Stimulated activated CD4-positive, alpha-beta T cell treated with anti-CD3 and anti-CD28 coated beads, Interleukin-4, amount 100 ng/mL, for 48 hours (primary cell): Measurements from ENCODE around the gene CCBE1.

Experiments used
- DNase-seq, 2 donors: peaks; one replicate each; pipeline ENCODE4 v3.0.0-alpha.2; 2020; ENCODE audit warnings: low read depth in 2 of 2

CCBE1 gene

GRCh38 chr18:59570796-59571195 lies 126.4 kb downstream of the CCBE1 start:
- DNase-seq, result no peak

- DNase-seq, result no peak
Observed at GRCh38 chr18:59570101-59570775, 127.0 kb downstream of the CCBE1 start.

DNA sequence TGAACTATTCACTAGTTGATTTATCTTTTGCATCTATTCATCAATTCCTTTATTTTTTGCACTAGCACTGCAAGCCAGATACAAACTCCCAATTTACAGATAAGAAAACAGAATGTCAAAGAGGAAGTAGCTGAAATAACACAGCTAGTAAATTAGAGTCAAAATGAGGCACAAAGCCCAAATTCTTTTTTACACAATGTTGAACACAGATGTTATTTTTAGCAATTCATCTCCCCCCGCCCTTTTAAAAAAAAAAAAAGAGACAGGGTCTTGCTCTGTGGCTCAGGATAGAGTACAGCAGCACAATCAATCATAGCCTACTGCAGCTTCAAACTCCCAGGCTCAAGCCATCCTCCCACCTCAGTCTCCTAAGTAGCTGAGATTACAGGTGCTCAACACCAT lies 127.8 kb downstream of the CCBE1 start:
- DNase-seq, result no peak

- no peak for DNase-seq
Observed at GRCh38 chr18:59567431-59567830, 129.8 kb downstream of the CCBE1 start.

GRCh38 chr18:59566533-59566971 lies 130.7 kb downstream of the CCBE1 start:
- DNase-seq, result no peak

- DNase-seq, result no peak
Observed at GRCh38 chr18:59565957-59566356, 131.3 kb downstream of the CCBE1 start.

DNA sequence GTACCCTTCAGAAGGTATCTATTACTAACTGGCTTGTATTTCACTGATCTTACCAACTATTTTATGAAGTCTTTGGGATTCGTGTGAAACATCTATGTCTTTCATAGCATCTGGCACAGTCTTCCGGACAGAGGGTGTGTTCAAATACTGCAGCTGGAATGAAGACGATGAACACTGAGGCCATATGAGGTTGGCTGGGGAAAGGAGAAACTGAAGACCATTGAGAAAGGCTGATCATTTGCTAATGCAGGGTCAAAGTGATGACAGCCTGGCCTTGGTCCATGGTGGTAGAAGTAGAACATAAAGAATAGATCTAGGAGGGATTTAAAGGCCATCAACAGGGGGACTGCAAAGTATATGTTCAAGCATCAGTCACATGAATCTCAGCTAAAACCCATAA lies 132.7 kb downstream of the CCBE1 start:
- DNase-seq, result no peak

- no peak for DNase-seq
Observed at GRCh38 chr18:59563176-59563785, 133.9 kb downstream of the CCBE1 start.

GRCh38 chr18:59562751-59563150 lies 134.5 kb downstream of the CCBE1 start:
- no peak for DNase-seq

DNA sequence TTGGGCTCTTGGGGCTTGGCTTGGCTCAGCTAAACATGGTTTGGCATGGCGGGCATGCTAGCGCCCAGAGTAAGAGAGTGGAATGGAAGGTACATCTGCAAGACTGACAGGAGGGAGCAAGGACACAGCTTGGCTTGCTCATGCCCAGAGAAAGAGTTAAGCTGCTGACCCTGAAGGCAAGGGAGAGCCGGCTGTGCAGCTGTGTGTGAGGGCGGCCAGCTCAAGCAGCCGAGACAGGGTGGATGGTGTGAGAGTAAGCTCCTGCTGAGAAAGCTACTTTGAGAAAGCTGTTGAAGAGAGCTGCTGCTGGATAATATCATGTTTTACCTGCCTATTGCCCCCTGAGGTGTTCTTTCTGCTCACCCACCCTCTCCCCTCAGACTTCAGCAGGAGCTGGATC lies 135.6 kb downstream of the CCBE1 start:
- no peak for DNase-seq

GRCh38 chr18:59560556-59560955 lies 136.7 kb downstream of the CCBE1 start:
- no peak for DNase-seq

DNA sequence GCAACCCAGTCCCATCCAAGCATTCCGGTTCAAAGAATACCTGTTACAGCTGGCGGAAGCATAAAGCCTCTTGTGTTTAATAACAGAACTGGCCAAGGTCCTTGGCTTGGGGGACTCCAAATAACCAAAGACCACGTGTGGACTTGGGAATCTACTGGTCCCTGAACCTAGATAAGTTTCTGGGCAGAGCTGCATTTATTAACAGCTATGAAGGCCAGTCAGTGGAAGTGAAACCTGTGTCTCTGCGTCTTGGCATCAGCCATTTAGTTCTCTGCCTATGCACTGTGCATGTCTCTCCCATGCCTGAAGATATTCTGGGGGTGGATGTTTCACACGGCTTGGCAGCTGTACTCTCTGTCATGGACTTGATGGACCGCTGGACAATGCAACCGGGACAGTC lies 137.7 kb downstream of the CCBE1 start:
- no peak for DNase-seq

- DNase-seq, result no peak
Observed at GRCh38 chr18:59555995-59556659, 141.1 kb downstream of the CCBE1 start.

GRCh38 chr18:59554796-59555335 lies 142.4 kb downstream of the CCBE1 start:
- no peak for DNase-seq

GRCh38 chr18:59553273-59553870 lies 143.9 kb downstream of the CCBE1 start:
- no peak for DNase-seq

- no peak for DNase-seq
Observed at GRCh38 chr18:59551902-59552635, 145.2 kb downstream of the CCBE1 start.

GRCh38 chr18:59550174-59550516 lies 147.1 kb downstream of the CCBE1 start:
- DNase-seq, result no peak

DNA sequence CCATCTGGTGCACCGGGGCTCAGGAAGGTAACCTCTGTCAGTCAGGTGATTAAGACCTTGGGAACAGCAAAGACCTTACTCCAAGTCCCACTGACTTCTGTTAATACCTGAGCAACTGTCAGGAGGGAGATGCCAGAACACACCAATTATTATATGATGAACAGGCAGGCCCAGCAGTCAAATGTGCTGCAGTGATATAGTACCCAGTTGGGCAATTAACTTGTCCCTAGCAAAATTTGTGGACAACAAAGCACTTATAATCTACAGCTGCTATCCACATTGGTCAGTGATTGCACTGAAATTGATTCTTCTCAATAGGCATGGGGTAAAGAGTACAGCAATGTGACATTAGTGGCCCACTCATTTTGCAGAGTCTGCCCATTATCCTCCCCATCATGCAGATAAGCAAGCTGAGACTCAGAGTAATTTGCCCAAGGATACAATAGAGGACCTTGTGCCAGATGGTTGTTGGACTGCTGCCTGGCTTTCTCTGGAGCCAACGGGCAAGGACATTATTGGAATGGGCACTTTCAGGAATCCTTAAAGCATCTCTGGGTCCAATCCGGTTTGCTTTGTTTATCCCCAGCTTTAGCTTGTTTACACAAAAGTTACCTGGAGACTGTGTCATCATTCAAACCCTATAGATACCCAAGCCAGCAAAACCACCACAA lies 147.6 kb downstream of the CCBE1 start:
- no peak for DNase-seq

DNA sequence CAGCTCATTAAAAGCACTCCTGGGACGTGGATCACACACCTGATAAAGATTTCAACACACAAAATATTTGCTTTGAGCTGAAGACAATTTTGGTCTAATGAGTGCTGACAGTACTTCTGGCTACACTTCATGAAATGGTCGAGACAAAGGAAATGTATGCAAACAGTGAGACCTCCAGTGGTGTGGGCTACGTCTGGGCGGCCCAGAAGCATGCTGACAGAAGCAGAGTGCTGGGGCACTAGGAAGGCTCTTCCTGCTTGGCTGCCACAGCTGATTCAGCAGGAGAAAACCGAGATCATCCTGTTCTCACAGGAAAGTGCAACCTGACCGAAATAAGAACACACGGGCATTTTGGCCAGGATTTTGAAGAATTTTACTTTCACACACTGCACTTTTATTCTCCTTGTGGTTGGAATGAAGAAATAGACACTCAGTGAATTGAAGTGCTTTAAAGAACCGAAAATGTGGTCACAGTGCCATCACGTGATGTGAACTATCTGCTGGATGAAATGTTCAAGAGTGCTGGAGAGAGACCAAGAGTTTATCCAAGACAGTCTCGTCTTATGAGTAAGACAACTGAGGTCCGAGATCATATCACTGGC lies 149.5 kb downstream of the CCBE1 start:
- DNase-seq, result no peak

GRCh38 chr18:59546188-59546587 lies 151.0 kb downstream of the CCBE1 start:
- no peak for DNase-seq

DNA sequence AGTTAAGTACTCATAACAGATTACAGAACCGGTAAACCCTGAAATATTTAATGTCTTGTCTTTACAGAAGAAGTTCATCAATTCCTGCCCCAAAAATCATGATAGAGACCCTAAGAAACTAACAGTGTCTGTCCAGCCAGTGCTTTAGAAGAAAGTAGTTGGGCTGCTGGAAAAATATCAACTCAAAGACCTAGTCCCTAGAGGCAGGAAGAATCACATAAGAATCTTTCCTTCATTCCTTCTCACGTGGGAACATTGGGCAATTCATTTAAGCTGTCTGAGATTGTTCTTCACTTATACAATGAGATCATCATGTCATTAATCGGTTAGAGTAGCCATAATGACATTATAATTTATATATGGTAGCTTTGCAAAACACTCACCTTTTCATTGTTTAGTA lies 156.4 kb downstream of the CCBE1 start:
- no peak for DNase-seq
